Effector memory CD4-positive, alpha-beta T cell (primary cell): ENCODE results near the gene SHQ1.

Source experiments
- DNase-seq, 3 donors: peaks; one replicate each; pipeline ENCODE4 v3.0.0-alpha.2; 2020
- H3K27ac ChIP-seq: 2 replicates; pipeline ENCODE4 v1.7.0; 2013; ENCODE audit warnings: mild to moderate bottlenecking, low read length, moderate library complexity; ENCODE audit not compliant: insufficient read depth, poor library complexity, severe bottlenecking
- H3K27me3 ChIP-seq: replicated peaks from 2 replicates; pipeline ENCODE4 v1.7.0; 2013; ENCODE audit warnings: mild to moderate bottlenecking, low read length; ENCODE audit not compliant: insufficient read depth, control insufficient read depth, poor library complexity, severe bottlenecking
- H3K36me3 ChIP-seq: 2 replicates; pipeline ENCODE4 v1.7.0; 2013; ENCODE audit warnings: mild to moderate bottlenecking, low read length, moderate library complexity; ENCODE audit not compliant: control insufficient read depth, insufficient read depth
- H3K4me1 ChIP-seq: 2 replicates; pipeline ENCODE4 v1.7.0; 2013; ENCODE audit warnings: low read length, mild to moderate bottlenecking; ENCODE audit not compliant: control insufficient read depth, insufficient read depth, poor library complexity, severe bottlenecking
- H3K4me3 ChIP-seq: 2 replicates; pipeline ENCODE4 v1.7.0; 2013; ENCODE audit warnings: low read length, low read depth, mild to moderate bottlenecking; ENCODE audit not compliant: insufficient read depth, poor library complexity, severe bottlenecking
- H3K9me3 ChIP-seq: 2 replicates; pipeline ENCODE4 v1.7.0; 2013; ENCODE audit warnings: mild to moderate bottlenecking, low read length, moderate library complexity; ENCODE audit not compliant: control insufficient read depth

SHQ1 gene

DNA sequence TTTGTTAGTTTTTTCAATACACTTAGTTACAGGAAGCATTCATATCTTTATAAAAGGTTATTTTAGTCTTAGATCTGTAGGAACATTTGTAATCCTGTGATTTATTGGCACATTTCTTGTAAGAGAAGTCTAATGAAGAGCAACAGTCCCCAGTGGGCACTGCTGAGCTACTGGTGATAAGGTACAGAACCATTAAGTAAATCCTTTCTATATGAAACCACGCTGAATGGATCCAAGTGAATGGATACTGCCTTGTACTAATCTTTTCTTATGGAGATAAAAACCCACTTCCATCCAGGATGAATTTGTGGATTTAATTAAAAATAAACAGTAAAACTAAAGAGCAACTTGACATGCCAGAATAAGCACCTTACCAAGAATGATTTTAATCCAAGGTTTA is 64.0 kb downstream of the SHQ1 start:
- H3K4me3 ChIP-seq = no peak overlapping the region
- H3K36me3 ChIP-seq = no peaks in the 10 kb centered on the region
- H3K27me3 ChIP-seq = no peaks in the 10 kb centered on the region
- H3K4me1 ChIP-seq = no peaks in the 10 kb centered on the region
- H3K27ac ChIP-seq = no peak overlapping the region
- H3K9me3 ChIP-seq = no peaks in the 10 kb centered on the region
- DNase-seq = no peak

DNA sequence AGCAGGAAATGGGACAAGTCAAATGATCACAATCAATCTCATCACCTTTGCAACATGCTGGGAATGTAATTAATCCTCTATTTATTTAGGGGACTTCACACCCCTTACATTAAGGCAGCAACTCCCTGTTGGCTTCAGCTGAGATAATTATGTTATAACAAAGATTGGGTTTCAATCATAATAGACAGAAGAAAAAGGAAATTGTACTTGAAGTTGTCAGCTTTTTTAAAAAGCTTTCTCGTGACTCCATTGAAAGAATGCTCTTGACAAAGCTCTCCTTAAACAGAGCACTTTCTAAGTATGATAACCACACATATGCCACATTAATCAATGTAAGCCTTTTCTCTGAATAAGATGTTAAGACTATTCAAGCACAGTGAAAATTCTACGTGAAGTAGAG is 65.7 kb downstream of the SHQ1 start:
- H3K36me3 ChIP-seq = no peaks in the 10 kb centered on the region
- DNase-seq = no peak

DNA sequence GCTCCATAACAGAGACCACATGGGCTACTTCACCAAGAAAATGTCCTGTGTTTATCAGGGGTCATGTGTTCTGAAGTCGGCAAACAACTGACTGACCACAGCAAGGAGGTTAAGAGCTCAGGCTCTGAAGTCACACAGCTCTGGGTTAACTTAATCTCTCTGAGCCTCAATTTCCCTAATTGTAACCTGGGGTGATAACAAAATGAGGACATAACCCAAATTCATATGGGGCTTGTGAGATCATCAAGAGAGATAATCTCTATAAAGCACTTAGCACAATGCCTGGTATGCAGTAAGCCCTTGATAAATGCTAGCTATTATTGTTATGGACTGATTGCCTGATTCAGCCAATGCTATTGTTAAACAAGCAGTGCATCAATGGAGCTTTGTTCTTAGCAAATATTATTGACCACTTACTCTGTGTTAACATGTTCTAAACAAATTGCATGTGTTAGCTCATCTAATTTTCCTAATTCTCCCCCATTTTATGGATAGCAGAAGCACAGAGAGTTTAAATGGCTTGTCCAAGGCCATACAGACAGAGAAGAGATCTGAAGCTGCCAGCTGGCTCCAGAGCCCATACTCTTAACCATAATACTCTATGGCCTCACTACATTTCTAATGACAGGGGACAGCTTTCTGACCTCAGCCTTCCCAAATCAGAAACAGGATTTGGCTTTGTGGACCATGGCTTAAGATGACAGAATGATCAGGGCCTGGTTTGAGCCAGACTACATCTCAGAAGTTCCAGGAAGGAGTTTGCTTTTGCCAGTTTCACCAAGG is 78.3 kb downstream of the SHQ1 start:
- no peaks in the 10 kb centered on the region for H3K36me3 ChIP-seq
- H3K4me1 ChIP-seq = no peaks in the 10 kb centered on the region
- H3K27ac ChIP-seq = no peak overlapping the region
- DNase-seq = no peak
- no peak overlapping the region for H3K4me3 ChIP-seq
- H3K27me3 ChIP-seq = no peaks in the 10 kb centered on the region
- no peaks in the 10 kb centered on the region for H3K9me3 ChIP-seq

More for the DNA sequence above, 65.7 kb downstream of the SHQ1 start:
- H3K9me3 ChIP-seq = no peaks in the 10 kb centered on the region
- no peaks in the 10 kb centered on the region for H3K27me3 ChIP-seq
- H3K4me1 ChIP-seq = no peaks in the 10 kb centered on the region
- H3K27ac ChIP-seq = no peak overlapping the region
- no peak overlapping the region for H3K4me3 ChIP-seq

DNA sequence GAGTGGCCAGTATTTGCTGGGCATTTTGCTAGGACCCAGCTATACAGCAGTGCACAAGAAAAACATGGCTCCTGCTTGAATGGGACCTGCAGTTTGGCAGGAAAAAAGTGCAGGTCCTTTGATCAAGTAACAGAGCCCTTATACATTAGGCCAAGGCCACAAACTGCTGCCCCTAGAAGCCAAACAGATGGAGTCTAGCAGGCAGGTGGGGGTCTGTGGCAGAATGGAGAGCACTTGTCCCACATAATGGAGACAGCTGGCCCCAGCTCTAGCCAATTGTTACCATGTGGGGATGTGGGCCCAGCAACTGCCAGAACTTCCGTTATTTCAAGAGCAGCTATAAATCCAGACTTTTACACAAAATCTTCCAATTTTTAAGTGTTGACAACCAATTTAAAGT is 79.3 kb downstream of the SHQ1 start:
- Histone ChIP-seq H3K27me3 (no peaks in the 10 kb centered on the region), H3K4me1 (no peaks in the 10 kb centered on the region), H3K4me3 (no peak overlapping the region), H3K27ac (no peak overlapping the region), H3K36me3 (no peaks in the 10 kb centered on the region), H3K9me3 (no peaks in the 10 kb centered on the region)
- no peak for DNase-seq

DNA sequence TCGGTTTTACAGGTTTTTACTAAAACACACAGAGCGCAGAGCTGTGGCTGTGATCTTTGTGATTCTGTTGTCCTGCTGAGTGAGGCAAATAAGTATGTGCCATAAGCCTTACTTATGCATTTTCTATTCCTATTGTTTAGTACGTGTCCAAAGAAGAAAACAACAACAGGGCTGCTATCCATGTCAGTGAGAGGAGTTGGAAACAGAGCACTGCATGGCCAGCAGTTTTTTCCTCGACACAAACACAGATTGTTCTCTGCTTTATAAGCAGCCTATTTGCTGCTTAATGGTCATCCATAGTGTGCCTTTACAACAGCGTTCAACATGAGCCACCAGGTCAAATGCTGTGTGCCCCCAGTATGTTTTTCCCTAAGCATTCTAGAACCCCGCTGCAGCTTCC is 79.8 kb downstream of the SHQ1 start:
- H3K36me3 ChIP-seq = no peaks in the 10 kb centered on the region
- no peak overlapping the region for H3K4me3 ChIP-seq
- no peak overlapping the region for H3K27ac ChIP-seq
- H3K4me1 ChIP-seq = no peaks in the 10 kb centered on the region
- DNase-seq = no peak
- no peaks in the 10 kb centered on the region for H3K9me3 ChIP-seq
- no peaks in the 10 kb centered on the region for H3K27me3 ChIP-seq

DNA sequence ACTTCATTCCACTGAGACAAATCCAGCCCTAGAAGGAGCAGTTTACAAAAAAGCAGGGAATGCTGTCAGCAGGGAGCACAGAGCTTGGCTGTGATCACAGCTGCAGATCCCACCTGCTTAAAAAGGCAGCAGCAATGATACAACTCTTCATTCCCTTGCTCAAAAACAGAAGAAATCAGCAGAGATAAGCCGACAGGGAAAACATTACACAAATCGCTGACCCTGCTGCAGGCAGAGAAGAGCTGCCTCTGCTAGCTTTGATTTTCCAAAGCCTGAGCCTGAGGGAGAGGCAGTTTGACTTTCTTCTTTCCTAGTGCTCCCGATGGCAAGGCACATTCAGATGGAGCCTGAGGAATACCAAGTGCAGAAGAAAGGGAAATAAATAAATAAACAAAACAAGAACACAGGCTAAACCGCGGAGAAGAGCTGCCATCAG is 80.2 kb downstream of the SHQ1 start:
- no peaks in the 10 kb centered on the region for H3K36me3 ChIP-seq
- no peak for DNase-seq
- no peaks in the 10 kb centered on the region for H3K4me1 ChIP-seq
- H3K27me3 ChIP-seq = no peaks in the 10 kb centered on the region
- H3K4me3 ChIP-seq = no peak overlapping the region
- no peak overlapping the region for H3K27ac ChIP-seq
- no peaks in the 10 kb centered on the region for H3K9me3 ChIP-seq

DNA sequence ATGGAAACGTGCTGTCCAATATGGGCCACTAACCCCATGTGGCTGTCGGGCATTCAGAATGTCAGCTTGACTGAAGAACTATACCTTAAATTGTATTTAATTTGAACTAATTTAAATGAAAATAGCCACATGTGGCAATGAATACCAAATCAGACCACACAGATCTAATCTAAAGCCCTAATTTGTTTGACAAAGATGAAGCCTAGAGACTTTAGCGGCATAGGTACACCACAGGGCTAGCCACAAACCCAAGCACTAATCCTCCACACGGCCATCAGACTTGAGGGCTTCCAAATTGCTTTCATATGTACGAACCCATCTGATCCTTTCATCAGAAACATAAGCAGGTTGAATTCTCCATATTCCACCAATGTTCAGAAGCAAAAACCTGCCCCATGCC is 81.4 kb downstream of the SHQ1 start:
- H3K9me3 ChIP-seq = no peaks in the 10 kb centered on the region
- H3K4me3 ChIP-seq = no peak overlapping the region
- no peak overlapping the region for H3K27ac ChIP-seq
- DNase-seq = no peak
- H3K36me3 ChIP-seq = no peaks in the 10 kb centered on the region
- H3K4me1 ChIP-seq = no peaks in the 10 kb centered on the region
- H3K27me3 ChIP-seq = no peaks in the 10 kb centered on the region

DNA sequence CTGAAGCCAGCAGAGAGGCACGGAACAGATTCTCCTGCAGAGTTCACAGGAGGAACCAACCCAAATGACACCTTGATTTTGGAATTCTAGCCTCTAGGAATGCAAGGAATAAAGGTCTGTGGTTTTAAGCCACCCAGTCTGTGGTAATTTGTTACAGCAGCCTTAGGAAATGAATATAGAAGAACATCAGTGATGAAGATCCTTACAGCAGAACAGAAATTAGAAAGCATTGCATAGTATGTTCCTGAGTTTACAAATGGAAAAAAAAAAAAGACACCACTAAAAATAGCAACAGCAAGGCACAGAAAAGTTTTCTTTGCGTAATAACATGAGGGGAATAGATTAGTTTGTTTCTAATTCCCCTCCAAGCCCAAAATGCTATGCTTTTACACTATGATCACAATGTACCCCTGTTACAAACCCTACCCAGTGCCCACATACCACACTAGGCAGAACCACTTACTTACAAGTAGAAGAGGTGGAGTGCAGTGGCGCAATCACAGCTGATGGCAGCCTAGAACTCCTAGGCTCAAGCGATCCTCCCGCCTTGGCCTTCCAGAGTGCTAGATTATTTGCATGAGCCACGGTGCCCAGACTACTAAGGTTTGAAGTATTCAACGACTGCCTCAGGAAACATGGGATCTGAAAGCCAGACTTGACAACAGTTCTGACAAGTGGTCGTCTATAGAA is 84.3 kb downstream of the SHQ1 start:
- no peak overlapping the region for H3K4me3 ChIP-seq
- DNase-seq = no peak
- H3K36me3 ChIP-seq = no peaks in the 10 kb centered on the region
- no peaks in the 10 kb centered on the region for H3K4me1 ChIP-seq
- H3K27me3 ChIP-seq = no peaks in the 10 kb centered on the region
- H3K27ac ChIP-seq = no peak overlapping the region
- H3K9me3 ChIP-seq = no peaks in the 10 kb centered on the region

DNA sequence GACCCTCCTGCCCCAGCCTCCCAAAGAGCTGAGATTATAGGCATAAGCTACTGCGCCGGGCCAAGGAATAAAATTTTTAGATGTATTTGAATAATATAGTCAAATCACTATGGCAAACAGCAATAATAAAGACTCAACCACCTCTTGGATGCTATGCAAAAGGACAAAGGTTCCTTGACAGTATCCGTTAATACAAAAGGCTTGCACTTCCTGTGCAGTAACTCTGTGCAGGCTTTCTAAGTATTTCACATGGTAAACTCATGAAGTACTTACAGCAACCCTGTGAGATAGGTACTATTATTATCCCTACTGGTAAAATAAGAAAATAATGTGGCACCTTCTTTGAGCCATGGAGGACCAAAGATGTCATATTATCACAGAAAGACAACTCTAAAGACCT is 86.8 kb downstream of the SHQ1 start:
- H3K36me3 ChIP-seq = no peaks in the 10 kb centered on the region
- H3K27ac ChIP-seq = no peak overlapping the region
- DNase-seq = no peak
- H3K9me3 ChIP-seq = no peaks in the 10 kb centered on the region
- H3K4me1 ChIP-seq = peaks cover 6% of the 10 kb centered on the region
- H3K27me3 ChIP-seq = no peaks in the 10 kb centered on the region
- no peak overlapping the region for H3K4me3 ChIP-seq

DNA sequence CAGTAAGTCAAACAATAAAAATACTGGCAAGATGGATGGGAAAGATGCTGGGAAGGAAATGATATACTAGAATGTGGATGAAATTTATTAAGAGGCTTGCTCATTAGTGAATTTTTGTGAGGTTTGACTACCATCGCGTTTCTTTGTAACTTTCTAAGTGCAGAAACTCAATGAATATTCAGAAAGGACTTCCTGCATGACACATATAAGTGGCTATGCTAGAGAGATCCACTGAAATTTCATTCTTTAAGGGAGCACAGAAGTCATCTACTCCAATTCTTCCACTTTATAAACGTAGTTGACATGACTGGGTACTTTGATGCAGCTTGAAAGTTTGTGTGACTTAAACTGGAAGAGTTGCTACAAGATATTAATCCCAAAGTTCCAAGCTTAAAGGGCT is 88.0 kb downstream of the SHQ1 start:
- Histone ChIP-seq H3K9me3 (no peaks in the 10 kb centered on the region), H3K27me3 (no peaks in the 10 kb centered on the region), H3K4me1 (peaks cover 12% of the 10 kb centered on the region), H3K27ac (no peak overlapping the region), H3K4me3 (no peak overlapping the region), H3K36me3 (no peaks in the 10 kb centered on the region)
- no peak for DNase-seq
